GM23338 (cell line): ENCODE results near the gene ZNF775.

Experiments
- CREB1 ChIP-seq: fragments of 250-450 bp; sonication (Bioruptor Pico); IDR thresholded peaks from 2 replicates; pipeline ENCODE4 v1.5.0; 2020; ENCODE audit warnings: low read depth, mild to moderate bottlenecking, moderate library complexity
- CTCF ChIP-seq, 2 experiments: fragments of 200-600 bp in 1 of 2; sonication (generic) in 1 of 2; conservative IDR thresholded peaks; 2 replicates each; pipeline versions ENCODE4 v1.5.1 to v1.6.1; 2016 to 2017; ENCODE audit warnings: antibody characterized with exemption in 2 of 2, low read depth in 2 of 2, mild to moderate bottlenecking in 2 of 2, moderate library complexity in 1 of 2
- ETS1 ChIP-seq: IDR thresholded peaks from 2 replicates; pipeline ENCODE4 v1.6.1; 2016; ENCODE audit warnings: antibody characterized with exemption
- EZH2 ChIP-seq: fragments of 200-600 bp; sonication (generic); IDR thresholded peaks from one replicate; pipeline ENCODE4 v1.8.0; 2017; ENCODE audit warnings: antibody characterized with exemption, mild to moderate bottlenecking, low read depth; ENCODE audit not compliant: unreplicated experiment
- EZH2phosphoT487 ChIP-seq: fragments of 200-600 bp; sonication (generic); IDR thresholded peaks from one replicate; pipeline ENCODE4 v1.8.1; 2018; ENCODE audit warnings: antibody characterized with exemption; ENCODE audit not compliant: unreplicated experiment
- POLR2AphosphoS5 ChIP-seq: IDR thresholded peaks from 2 replicates; pipeline ENCODE4 v1.6.1; 2016; ENCODE audit warnings: antibody characterized with exemption, low read depth
- REST ChIP-seq: IDR thresholded peaks from one replicate; pipeline ENCODE4 v1.6.1; 2018; ENCODE audit warnings: antibody characterized with exemption; ENCODE audit not compliant: unreplicated experiment
- STAT1 ChIP-seq: IDR thresholded peaks from one replicate; pipeline ENCODE4 v1.6.1; 2016; ENCODE audit warnings: antibody characterized with exemption; ENCODE audit not compliant: unreplicated experiment

- TF ChIP-seq EZH2 (no peak), CREB1 (no peak), EZH2phosphoT487 (no peak), POLR2AphosphoS5 (no peak), CTCF (conservative IDR thresholded peaks at IDR 0.05; ENCODE audit: low read depth in 2 of 2) (no peak), ETS1 (no peak), STAT1 (no peak), REST (no peak)
Measured at GRCh38 chr7:150370612-150371071, 8.5 kb upstream of the ZNF775 start.
